Measurements from ENCODE around the gene RSRC1. TPM values are rescaled to one million over a fixed set of nuclear protein-coding genes. Genes with fewer than 3 reads are reported as not detected.
A peak's percentile ranks its signal among the peaks of the same experiment; 100 is the strongest.
"Not testable (repeated sequence)": the region's sequence is repeated elsewhere in the genome, so short reads cannot be mapped to it uniquely, and the experiment has no call there.

The RSRC1 gene
- total RNA-seq (2014; rRNA removed) = 33.2 and 56.0 TPM in 2 replicates
- polyA plus RNA-seq (2012) = 15.9 TPM

GRCh38 chr3:158109804-158110657, at the start of gene RSRC1:
Gene RSRC1 (plus strand): TSS chr3:158110089. CDS start chr3:158122105, 12,016 bp downstream.
- DNase-seq (ENCODE audit: low read depth) = peak; percentile 87

- not testable (repeated sequence) for DNase-seq (ENCODE audit: low read depth)
These were observed 44.3 kb upstream of the RSRC1 start for GRCh38 chr3:158065574-158065973.

- no peak for DNase-seq (ENCODE audit: low read depth)
These were observed 37.1 kb upstream of the RSRC1 start for GRCh38 chr3:158072790-158073189.

GRCh38 chr3:158074591-158074990, 35.3 kb upstream of the RSRC1 start:
- no peak for DNase-seq (ENCODE audit: low read depth)

- no peak for DNase-seq (ENCODE audit: low read depth)
These were observed 30.3 kb upstream of the RSRC1 start for GRCh38 chr3:158079599-158079998.

- DNase-seq (ENCODE audit: low read depth) = no peak
These were observed 25.2 kb upstream of the RSRC1 start for GRCh38 chr3:158084651-158085050.

GRCh38 chr3:158085358-158085757, 24.5 kb upstream of the RSRC1 start:
- no peak for DNase-seq (ENCODE audit: low read depth)

- no peak for DNase-seq (ENCODE audit: low read depth)
These were observed 24.0 kb upstream of the RSRC1 start for GRCh38 chr3:158085931-158086330.

- DNase-seq (ENCODE audit: low read depth) = no peak
These were observed 23.5 kb upstream of the RSRC1 start for GRCh38 chr3:158086361-158086760.

GRCh38 chr3:158086776-158087175, 23.1 kb upstream of the RSRC1 start:
- peak; percentile 41 for DNase-seq (ENCODE audit: low read depth)

GRCh38 chr3:158091531-158091930, 18.4 kb upstream of the RSRC1 start:
- no peak for DNase-seq (ENCODE audit: low read depth)

GRCh38 chr3:158093526-158093925, 16.4 kb upstream of the RSRC1 start:
- no peak for DNase-seq (ENCODE audit: low read depth)

- DNase-seq (ENCODE audit: low read depth) = no peak
These were observed 15.4 kb upstream of the RSRC1 start for GRCh38 chr3:158094235-158095110.

- no peak for DNase-seq (ENCODE audit: low read depth)
These were observed 14.6 kb upstream of the RSRC1 start for GRCh38 chr3:158095111-158095813.

GRCh38 chr3:158095814-158096704, 13.8 kb upstream of the RSRC1 start:
- DNase-seq (ENCODE audit: low read depth) = no peak

- DNase-seq (ENCODE audit: low read depth) = no peak
These were observed 12.8 kb upstream of the RSRC1 start for GRCh38 chr3:158097081-158097592.

- peak; percentile 50 for DNase-seq (ENCODE audit: low read depth)
These were observed 12.1 kb upstream of the RSRC1 start for GRCh38 chr3:158097593-158098308.

GRCh38 chr3:158098309-158098639, 11.6 kb upstream of the RSRC1 start:
- DNase-seq (ENCODE audit: low read depth) = no peak

GRCh38 chr3:158098834-158099424, 11.0 kb upstream of the RSRC1 start:
- no peak for DNase-seq (ENCODE audit: low read depth)

GRCh38 chr3:158100681-158101080, 9.2 kb upstream of the RSRC1 start:
- no peak for DNase-seq (ENCODE audit: low read depth)
